GM23248 (cell line): ENCODE measurements around the gene C14orf132. TPM values are rescaled to one million over a fixed set of nuclear protein-coding genes. Genes with fewer than 3 reads are reported as not detected.

Experiments used
- DNase-seq: peaks from one replicate; pipeline ENCODE4 v3.0.0-alpha.2; 2015
- H2AFZ ChIP-seq: fragments of 200-600 bp; sonication (generic); 2 replicates; pipeline ENCODE4 v1.6.1; 2016; ENCODE audit warnings: antibody characterized with exemption
- H3F3A ChIP-seq: fragments of 200-600 bp; sonication (generic); 2 replicates; pipeline ENCODE4 v1.6.1; 2016; ENCODE audit warnings: mild to moderate bottlenecking, antibody characterized with exemption, mixed run types; ENCODE audit not compliant: insufficient read depth
- H3K27ac ChIP-seq: fragments of 200-600 bp; sonication (generic); 2 replicates; pipeline ENCODE4 v1.5.1; 2016; ENCODE audit warnings: mild to moderate bottlenecking
- H3K27me3 ChIP-seq: fragments of 200-600 bp; sonication (generic); replicated peaks from 2 replicates; pipeline ENCODE4 v1.6.1; 2016; ENCODE audit warnings: mild to moderate bottlenecking; ENCODE audit not compliant: insufficient read depth
- H3K36me3 ChIP-seq: fragments of 200-600 bp; sonication (generic); 2 replicates; pipeline ENCODE4 v1.6.1; 2016; ENCODE audit warnings: low read depth, mild to moderate bottlenecking
- H3K4me1 ChIP-seq: fragments of 200-600 bp; sonication (generic); 2 replicates; pipeline ENCODE4 v1.6.1; 2016; ENCODE audit warnings: mild to moderate bottlenecking; ENCODE audit not compliant: insufficient read depth
- H3K4me2 ChIP-seq: fragments of 200-600 bp; sonication (generic); one replicate; pipeline ENCODE4 v1.6.1; 2016; ENCODE audit warnings: mild to moderate bottlenecking; ENCODE audit not compliant: unreplicated experiment
- H3K4me3 ChIP-seq: fragments of 200-600 bp; sonication (generic); 2 replicates; pipeline ENCODE4 v1.5.1; 2016; ENCODE audit warnings: mild to moderate bottlenecking
- H3K79me2 ChIP-seq: fragments of 200-600 bp; sonication (generic); 2 replicates; pipeline ENCODE4 v1.6.1; 2016; ENCODE audit warnings: mild to moderate bottlenecking; ENCODE audit not compliant: insufficient read depth
- H3K9ac ChIP-seq: fragments of 200-600 bp; sonication (generic); 2 replicates; pipeline ENCODE4 v1.6.1; 2016; ENCODE audit warnings: mild to moderate bottlenecking
- H3K9me2 ChIP-seq: fragments of 200-600 bp; sonication (generic); 2 replicates; pipeline ENCODE4 v1.6.1; 2016; ENCODE audit warnings: mixed run types, mild to moderate bottlenecking, moderate library complexity; ENCODE audit not compliant: insufficient read depth
- H3K9me3 ChIP-seq: fragments of 200-600 bp; sonication (generic); one replicate; pipeline ENCODE4 v1.6.1; 2017; ENCODE audit warnings: low read depth
- H4K20me1 ChIP-seq: fragments of 200-600 bp; sonication (generic); 2 replicates; pipeline ENCODE4 v1.6.0; 2016; ENCODE audit not compliant: insufficient read depth
- EZH2 ChIP-seq: fragments of 200-600 bp; sonication (generic); IDR thresholded peaks from 2 replicates; pipeline ENCODE4 v1.6.1; 2018; ENCODE audit warnings: antibody characterized with exemption, mild to moderate bottlenecking; ENCODE audit not compliant: insufficient read depth, poor library complexity, severe bottlenecking
- EZH2phosphoT487 ChIP-seq: fragments of 200-600 bp; sonication (generic); IDR thresholded peaks from 2 replicates; pipeline ENCODE4 v1.6.1; 2018; ENCODE audit warnings: antibody characterized with exemption, moderate library complexity, mild to moderate bottlenecking, low read depth; ENCODE audit not compliant: insufficient read depth
- WGBS, 2 experiments: methylation state at CpG; one replicate each; pipeline ENCODE4 v1.1.6; 2015 to 2017; ENCODE audit warnings: low lambda C conversion rate in 2 of 2, low coverage in 1 of 2; ENCODE audit errors: missing lambda C conversion rate in 2 of 2; 5-methylcytosine and 5-hydroxymethylcytosine counted together
- in situ Hi-C: fragments of 300-500 bp; cut with MboI; formaldehyde crosslinking; loops from 2 replicates; pipeline ENCODE4 v1.15.0; 2020
- polyA plus RNA-seq: library from polyadenylated mRNA; unstranded; fragments of >200 nt; fragmentation: Nextera tagmentation; extraction: Ambion mirVana; gene quantifications from 2 replicates; pipeline ENCODE4 v1.2.1, GENCODE V29; 2016
- total RNA-seq: library from RNA; depleted of rRNA; stranded (reverse); fragments of >200 nt; shearing (Covaris generic); gene quantifications from 2 replicates; pipeline ENCODE4 v1.2.3, GENCODE V29; 2014

C14orf132 gene
- total and polyA plus RNA-seq, 2 experiments from 2014 or later: 18.6 to 26.2 TPM

- Histone ChIP-seq H3K27ac (peak overlapping the region; percentile 86), H3K9me2 (no peaks in the 10 kb centered on the region), H3K27me3 (no peaks in the 10 kb centered on the region), H3K79me2 (peaks cover 79% of the 10 kb centered on the region), H3K9me3 (no peaks in the 10 kb centered on the region), H3F3A (peaks cover 14% of the 10 kb centered on the region), H3K36me3 (no peaks in the 10 kb centered on the region), H2AFZ (no peak overlapping the region), H3K4me3 (no peak overlapping the region), H3K4me1 (peaks cover 18% of the 10 kb centered on the region), H3K9ac (peak overlapping the region; percentile 75), H3K4me2 (peak overlapping the region; percentile 21), H4K20me1 (no peaks in the 10 kb centered on the region)
- in situ Hi-C loops: no loop called here
- WGBS, 2 experiments: 2 to 4% methylated on average over 13 of the region's 13 CpGs
- TF ChIP-seq EZH2 (no peak), EZH2phosphoT487 (no peak)
- DNase-seq: peak; percentile 100
Observed at GRCh38 chr14:96053600-96054381, 14.6 kb downstream of the C14orf132 start.

GRCh38 chr14:96054661-96055060, 15.5 kb downstream of the C14orf132 start:
- no peak overlapping the region for H2AFZ ChIP-seq
- H3K9ac ChIP-seq: peak overlapping the region; percentile 72
- H3K4me2 ChIP-seq: no peak overlapping the region
- TF ChIP-seq EZH2phosphoT487: no peak
- no peak for TF ChIP-seq EZH2
- no peak overlapping the region for H3K4me3 ChIP-seq
- 88 to 89% methylated on average over 2 of the region's 2 CpGs for WGBS, 2 experiments
- H3K4me1 ChIP-seq: peaks cover 18% of the 10 kb centered on the region
- in situ Hi-C loops: no loop called here
- H3K79me2 ChIP-seq: peaks cover 77% of the 10 kb centered on the region
- H4K20me1 ChIP-seq: no peaks in the 10 kb centered on the region
- no peaks in the 10 kb centered on the region for H3K36me3 ChIP-seq
- no peaks in the 10 kb centered on the region for H3K9me3 ChIP-seq
- H3K9me2 ChIP-seq: no peaks in the 10 kb centered on the region
- H3F3A ChIP-seq: peaks cover 14% of the 10 kb centered on the region
- no peaks in the 10 kb centered on the region for H3K27me3 ChIP-seq
- DNase-seq: peak; percentile 23
- peak overlapping the region; percentile 86 for H3K27ac ChIP-seq

GRCh38 chr14:96055065-96055752, 16.0 kb downstream of the C14orf132 start:
- peaks cover 76% of the 10 kb centered on the region for H3K79me2 ChIP-seq
- H3K27me3 ChIP-seq: no peaks in the 10 kb centered on the region
- H3K9me3 ChIP-seq: no peaks in the 10 kb centered on the region
- H3K9ac ChIP-seq: no peak overlapping the region
- H3K4me2 ChIP-seq: no peak overlapping the region
- H3K4me3 ChIP-seq: no peak overlapping the region
- H3F3A ChIP-seq: peaks cover 14% of the 10 kb centered on the region
- no peaks in the 10 kb centered on the region for H4K20me1 ChIP-seq
- WGBS, 2 experiments: 85 to 90% methylated on average over 12 of the region's 12 CpGs
- H3K36me3 ChIP-seq: no peaks in the 10 kb centered on the region
- no peak for TF ChIP-seq EZH2
- TF ChIP-seq EZH2phosphoT487: no peak
- DNase-seq: peak; percentile 22
- no peak overlapping the region for H2AFZ ChIP-seq
- H3K27ac ChIP-seq: no peak overlapping the region
- in situ Hi-C loops: no loop called here
- H3K4me1 ChIP-seq: peaks cover 18% of the 10 kb centered on the region
- no peaks in the 10 kb centered on the region for H3K9me2 ChIP-seq

GRCh38 chr14:96055753-96056508, 16.8 kb downstream of the C14orf132 start:
- Histone ChIP-seq H3K36me3 (no peaks in the 10 kb centered on the region), H3K79me2 (peaks cover 69% of the 10 kb centered on the region)

More at GRCh38 chr14:96055753-96056508, 16.8 kb downstream of the C14orf132 start:
- H3K9ac ChIP-seq: no peak overlapping the region
- H3K9me2 ChIP-seq: no peaks in the 10 kb centered on the region
- no peak for TF ChIP-seq EZH2phosphoT487
- no peak for TF ChIP-seq EZH2
- no peak overlapping the region for H3K27ac ChIP-seq
- H3K4me2 ChIP-seq: no peak overlapping the region
- in situ Hi-C loops: no loop called here
- H4K20me1 ChIP-seq: no peaks in the 10 kb centered on the region
- peaks cover 18% of the 10 kb centered on the region for H3K4me1 ChIP-seq
- no peak overlapping the region for H3K4me3 ChIP-seq
- 78 to 80% methylated on average over 10 of the region's 10 CpGs for WGBS, 2 experiments
- peaks cover 14% of the 10 kb centered on the region for H3F3A ChIP-seq
- H2AFZ ChIP-seq: no peak overlapping the region
- H3K9me3 ChIP-seq: no peaks in the 10 kb centered on the region
- no peak for DNase-seq
- no peaks in the 10 kb centered on the region for H3K27me3 ChIP-seq
